Bone marrow (tissue), 2 donors: ENCODE data around the gene RPS21.
"Not testable (repeated sequence)": the region's sequence is repeated elsewhere in the genome, so short reads cannot be mapped to it uniquely, and the experiment has no call there.

ENCODE experiments used
- DNase-seq, 2 donors: peaks; one replicate each; lab custom pipeline; 2025; lab: John Stamatoyannopoulos, UW

Gene RPS21

GRCh38 chr20:62426059-62426348 lies 39.1 kb downstream of the RPS21 start:
- DNase-seq = not testable (repeated sequence)

DNA sequence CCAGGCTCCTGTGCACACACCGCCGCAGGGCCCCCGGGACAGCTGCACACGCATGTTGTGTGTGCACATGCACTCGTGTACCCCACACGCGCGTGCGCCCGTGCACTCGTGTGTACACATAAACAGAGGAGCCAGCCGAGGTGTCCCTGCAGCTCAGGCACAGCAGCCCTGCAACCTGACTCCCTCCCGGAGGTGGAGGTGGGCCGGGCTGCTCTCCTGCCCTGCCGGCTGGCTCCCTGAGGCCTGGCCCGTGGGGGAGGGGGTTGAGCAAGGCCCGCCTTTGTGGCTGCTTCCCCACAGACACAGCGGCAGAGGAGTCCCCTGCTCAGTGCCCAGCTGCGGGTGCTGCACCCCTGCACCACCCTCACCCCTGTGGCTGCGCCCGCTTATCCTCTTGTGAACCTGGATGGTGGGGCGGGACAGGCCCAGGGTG lies 39.8 kb downstream of the RPS21 start:
- no peak for DNase-seq

DNA sequence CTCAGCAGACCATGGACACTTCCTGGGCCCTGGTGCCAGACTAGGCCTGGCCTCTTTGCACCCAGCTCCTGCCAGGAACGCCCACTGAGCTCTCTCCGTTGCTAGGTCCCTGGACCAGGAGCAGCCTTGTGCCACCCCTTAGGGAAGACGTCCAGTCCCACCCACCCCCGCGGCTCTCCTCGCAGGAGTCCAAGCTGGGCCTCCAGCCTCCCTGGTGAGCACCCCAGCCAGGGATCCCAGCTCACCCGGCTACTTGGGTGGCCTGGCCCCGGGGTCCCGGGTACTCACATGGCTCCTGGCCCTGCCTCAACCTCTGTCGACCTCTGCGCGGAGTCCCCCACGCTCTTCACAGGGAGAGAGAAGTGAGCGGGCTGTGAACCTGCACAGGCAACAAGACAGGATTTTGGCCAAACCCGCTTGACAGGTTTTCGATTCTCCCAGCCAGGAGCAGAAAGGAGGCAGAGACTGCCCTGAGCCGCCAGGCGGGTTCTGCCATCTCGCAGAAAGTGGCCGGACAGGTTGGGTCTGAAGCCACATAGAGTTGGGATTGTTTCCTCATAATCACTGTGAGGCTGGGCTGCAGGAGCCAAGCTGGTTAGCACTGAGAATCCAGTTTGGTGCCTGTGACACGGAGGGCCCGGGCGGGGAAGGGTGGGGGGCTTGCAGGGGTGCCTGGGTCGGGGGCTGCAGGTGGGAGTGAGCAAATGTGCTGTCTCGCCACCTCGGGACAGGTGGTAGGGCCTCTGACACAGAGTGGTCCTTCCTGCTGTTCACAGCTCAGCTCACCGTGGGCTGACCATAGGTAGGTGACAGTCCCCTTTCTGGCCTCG lies 40.5 kb downstream of the RPS21 start, which contains the start of gene RBBP8NL:
Gene RBBP8NL, minus strand, starts transcription at position 368 of the 830 bp plus-strand sequence. CDS start 7,892 bp downstream, outside the sequence.
- no peak for DNase-seq

- no peak for DNase-seq
Measured at GRCh38 chr20:62428002-62428372, 41.1 kb downstream of the RPS21 start.

GRCh38 chr20:62428396-62429295 lies 41.7 kb downstream of the RPS21 start:
- no peak for DNase-seq

DNA sequence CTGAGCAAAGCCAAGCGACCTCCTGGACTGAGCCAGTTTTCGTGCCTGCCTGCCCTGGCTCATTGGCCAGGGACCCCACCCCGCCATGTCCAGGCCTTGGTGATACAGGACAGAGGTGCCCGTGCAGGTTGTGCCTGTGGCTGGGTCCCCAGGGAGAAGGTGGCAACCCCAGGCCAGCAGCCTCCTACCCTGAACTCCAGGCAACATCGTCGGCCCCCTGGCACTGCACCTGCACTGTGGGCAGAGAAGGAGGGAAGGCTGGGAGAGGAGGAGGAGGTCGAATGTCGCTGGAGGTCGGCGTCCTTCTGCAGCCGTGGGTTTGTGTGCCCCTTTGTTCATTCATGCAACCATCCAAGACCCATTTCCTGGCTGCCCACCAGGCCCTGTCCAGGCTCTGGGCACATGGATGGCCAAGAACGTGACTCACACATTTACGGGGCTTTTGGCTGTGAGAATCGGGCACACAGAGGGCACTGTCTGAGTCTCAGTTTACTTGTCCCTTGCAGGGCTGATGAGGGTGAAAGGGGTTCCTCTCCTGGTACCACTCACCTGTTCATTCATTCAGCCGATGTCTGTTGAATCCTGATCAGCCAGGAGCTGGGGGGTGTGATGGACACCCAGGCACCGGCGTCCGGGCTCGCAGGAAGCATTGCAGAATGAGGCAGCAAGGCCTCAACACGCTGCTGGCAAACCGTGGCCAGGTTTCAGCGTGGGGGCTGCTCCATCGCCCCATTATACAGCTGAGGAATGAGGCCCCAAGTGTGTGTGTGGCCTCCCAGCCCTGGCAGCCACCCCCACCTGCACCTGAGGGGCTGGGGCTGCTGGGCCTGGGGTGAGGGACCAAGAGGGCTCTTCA lies 42.8 kb downstream of the RPS21 start:
- DNase-seq = no peak

GRCh38 chr20:62430311-62430853 lies 43.5 kb downstream of the RPS21 start:
- DNase-seq = no peak

DNA sequence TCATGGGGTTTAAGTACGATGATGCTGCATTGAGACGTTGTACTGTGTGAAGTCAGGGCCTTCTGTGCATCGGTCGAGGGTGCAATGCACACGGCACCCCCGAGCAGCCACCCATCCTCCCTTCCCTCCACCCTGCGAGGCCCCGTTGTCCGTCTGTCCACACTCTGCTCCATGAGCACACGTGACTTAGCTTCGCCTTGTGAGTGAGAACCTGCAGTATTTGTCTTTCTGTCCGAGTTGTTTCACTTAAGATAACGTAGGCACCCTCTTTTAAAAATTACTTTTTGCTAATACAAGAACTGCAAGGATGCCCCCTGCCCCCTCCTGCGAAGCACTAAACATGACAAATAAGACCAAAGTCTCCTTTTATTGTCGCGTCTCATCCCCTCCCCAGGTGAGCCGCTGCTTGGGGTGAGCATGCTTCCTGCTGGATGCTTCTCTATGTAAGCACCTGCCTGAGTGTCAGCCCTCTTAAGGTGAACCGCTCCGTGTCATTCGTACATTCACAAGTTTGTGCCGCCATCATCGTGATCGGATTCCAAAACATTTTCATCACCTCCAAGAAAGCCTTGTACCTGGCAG lies 44.1 kb downstream of the RPS21 start:
- no peak for DNase-seq

DNA sequence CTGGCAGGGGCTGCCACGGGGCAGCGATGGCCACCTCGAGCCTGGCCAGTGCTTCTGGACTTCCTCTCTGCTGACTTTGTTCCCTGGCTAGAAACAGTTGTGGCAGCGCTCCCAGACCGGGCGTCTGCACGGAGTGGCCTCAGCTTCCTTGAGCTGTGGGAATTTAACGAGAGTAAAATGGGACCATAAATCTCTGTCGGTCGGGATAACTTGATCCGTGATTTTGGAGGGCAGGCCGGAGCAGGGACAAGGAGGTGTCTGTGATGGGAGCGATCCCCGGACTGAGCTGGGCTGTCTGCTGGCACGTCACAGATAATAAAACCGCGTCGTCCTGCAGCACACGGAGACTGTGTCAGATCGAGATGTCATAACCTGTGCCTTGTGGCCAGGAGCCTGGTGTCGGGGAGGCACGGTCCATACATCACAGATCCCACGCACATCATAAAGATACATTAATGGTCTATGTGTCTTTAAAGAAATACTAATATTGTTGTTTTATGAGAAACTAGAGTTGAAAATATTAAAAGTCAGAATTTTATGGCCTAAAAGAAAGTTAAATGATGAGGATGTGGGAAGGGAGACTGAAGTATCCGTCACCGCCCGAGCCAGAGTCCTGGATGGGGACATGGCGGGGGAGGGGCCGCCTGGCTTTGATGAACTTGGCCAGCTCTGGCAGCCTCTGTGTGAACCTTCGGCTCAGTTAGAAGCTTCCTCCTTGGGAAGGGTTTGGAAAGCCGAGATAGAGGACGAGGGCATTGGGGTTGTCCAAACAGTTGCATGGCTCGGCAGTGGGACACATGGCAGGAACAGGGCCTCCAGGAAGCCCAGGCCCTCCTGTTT lies 47.0 kb downstream of the RPS21 start:
- no peak for DNase-seq

DNA sequence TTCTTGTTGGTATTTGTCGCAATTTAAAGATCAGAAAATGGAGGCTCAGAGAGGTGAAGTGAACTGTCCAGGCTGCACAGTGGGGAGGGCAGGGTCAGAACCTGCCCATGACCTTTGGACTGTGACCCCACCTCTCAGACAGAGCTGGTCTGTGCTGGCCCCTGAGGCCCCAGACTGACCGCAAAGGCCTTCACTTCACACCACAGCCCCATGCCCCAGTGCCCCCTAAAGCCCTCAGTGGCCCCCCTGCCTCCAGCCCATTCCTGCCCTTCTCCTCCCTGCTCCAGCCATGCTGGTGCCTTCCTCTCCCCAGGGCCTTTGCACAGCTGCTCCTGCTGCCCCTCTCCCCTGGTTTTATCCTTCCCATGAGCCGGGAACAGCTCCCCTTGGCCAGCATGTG lies 49.8 kb downstream of the RPS21 start:
- DNase-seq = no peak

DNA sequence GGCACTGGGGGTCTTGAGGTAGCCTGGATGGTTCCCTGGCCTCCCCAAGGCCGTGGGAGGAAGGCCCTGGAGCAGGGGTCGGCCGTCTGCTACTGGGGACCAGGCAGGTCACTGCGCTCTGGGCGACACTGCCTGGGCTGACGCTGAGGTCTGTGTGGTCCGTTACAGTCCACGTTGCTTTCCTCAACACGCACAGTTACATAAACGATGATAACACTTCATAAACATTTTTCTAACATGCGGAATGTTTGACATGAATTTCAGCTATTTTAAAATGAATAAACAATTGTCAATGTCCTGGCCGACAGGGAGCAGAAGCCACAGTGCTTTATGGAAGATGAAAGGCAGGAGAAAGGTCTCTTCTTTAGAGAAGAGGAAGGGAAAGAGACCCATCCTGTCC lies 50.6 kb downstream of the RPS21 start:
- no peak for DNase-seq

DNA sequence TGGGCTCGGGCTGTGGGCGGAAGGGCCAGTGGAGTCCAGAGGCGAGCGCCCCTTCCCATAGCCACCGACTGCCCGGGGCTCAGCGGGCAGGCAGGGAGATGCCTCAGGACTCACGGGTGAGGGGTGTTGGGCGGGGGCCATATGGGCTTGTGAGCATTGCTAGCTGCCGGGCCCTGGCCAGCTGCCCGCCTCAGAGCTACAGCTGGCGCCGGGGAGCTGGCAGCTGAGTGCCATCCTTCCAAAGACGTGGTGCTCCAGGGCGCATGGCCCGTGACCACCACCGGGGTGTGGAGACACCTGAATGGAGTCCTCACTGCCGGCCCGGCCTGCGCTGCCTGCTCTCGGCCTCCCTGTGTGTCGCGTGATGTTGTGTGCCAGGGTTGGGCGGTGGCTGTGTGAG lies 51.0 kb downstream of the RPS21 start:
- DNase-seq = no peak
